Esophagus (tissue), 2 donors: ENCODE data around the gene PROS1. TPM values are rescaled to one million over a fixed set of nuclear protein-coding genes. Genes with fewer than 3 reads are reported as not detected.
"Not testable (repeated sequence)": the region's sequence is repeated elsewhere in the genome, so short reads cannot be mapped to it uniquely, and the experiment has no call there.

Experiments
- H3K27ac ChIP-seq, 2 donors: one replicate each; pipeline ENCODE4 v1.5.1; 2013; ENCODE audit warnings: low read depth in 2 of 2, mild to moderate bottlenecking in 2 of 2, inconsistent platforms in 1 of 2, low read length in 1 of 2, moderate library complexity in 1 of 2
- H3K27me3 ChIP-seq, 2 donors: one replicate each; pipeline ENCODE4 v1.6.1; 2013; ENCODE audit warnings: low read length in 2 of 2, control low read depth in 1 of 2, mild to moderate bottlenecking in 1 of 2; ENCODE audit not compliant: insufficient read depth in 2 of 2, control insufficient read depth in 1 of 2
- H3K36me3 ChIP-seq, 2 donors: one replicate each; pipeline ENCODE4 v1.6.1; 2013; ENCODE audit warnings: low read length in 1 of 2; ENCODE audit not compliant: control insufficient read depth in 2 of 2, insufficient read depth in 2 of 2
- H3K4me1 ChIP-seq, 2 donors: one replicate each; pipeline ENCODE4 v1.6.1; 2013; ENCODE audit warnings: low read length in 1 of 2; ENCODE audit not compliant: control insufficient read depth in 2 of 2, insufficient read depth in 2 of 2
- H3K4me3 ChIP-seq, 2 donors: one replicate each; pipeline ENCODE4 v1.5.1; 2013; ENCODE audit warnings: low read length in 2 of 2, mild to moderate bottlenecking in 2 of 2, low read depth in 1 of 2, moderate library complexity in 1 of 2
- H3K9me3 ChIP-seq, 2 donors: one replicate each; pipeline ENCODE4 v1.6.1; 2013; ENCODE audit warnings: mild to moderate bottlenecking in 2 of 2, low read depth in 1 of 2, low read length in 1 of 2, moderate library complexity in 1 of 2; ENCODE audit not compliant: control insufficient read depth in 2 of 2, insufficient read depth in 1 of 2
- WGBS, 2 donors: extraction: QIAGEN DNeasy Blood & Tissue Kit; methylation state at CpG; one replicate each; pipeline ENCODE4 v1.1.7; 2013; 5-methylcytosine and 5-hydroxymethylcytosine counted together
- polyA plus RNA-seq, 2 donors: library from polyadenylated mRNA; stranded (reverse); fragments of 200-250 nt; gene quantifications; one replicate each; pipeline ENCODE4 v1.2.3, GENCODE V29; 2013
- donor health status: healthy with polysubstance abuse.
- donor health status: Bipolar disorder and iron deficiency.

PROS1 gene
- polyA plus RNA-seq, 2 donors: 4.4 to 8.1 TPM

- not testable (repeated sequence) for H3K27me3 ChIP-seq, H3K4me3 ChIP-seq, H3K36me3 ChIP-seq, H3K9me3 ChIP-seq, H3K27ac ChIP-seq, H3K4me1 ChIP-seq
- 73 to 76% methylated on average over 7 of the region's 7 CpGs for WGBS, 2 donors
Measured at GRCh38 chr3:93852228-93852627, 121.5 kb downstream of the PROS1 start.

GRCh38 chr3:93843981-93844380 is 129.7 kb downstream of the PROS1 start:
- no peaks in the 10 kb centered on the region for H3K27me3 ChIP-seq
- H3K4me3 ChIP-seq: no peak overlapping the region
- no peaks in the 10 kb centered on the region for H3K4me1 ChIP-seq
- no peak overlapping the region for H3K27ac ChIP-seq
- 80 to 82% methylated on average over 5 of the region's 5 CpGs for WGBS, 2 donors
- no peaks in the 10 kb centered on the region for H3K9me3 ChIP-seq
- no peaks in the 10 kb centered on the region for H3K36me3 ChIP-seq

GRCh38 chr3:93839193-93839592 is 134.5 kb downstream of the PROS1 start:
- 40% methylated on average over 1 of the region's 1 CpG for WGBS, 2 donors

More at GRCh38 chr3:93839193-93839592, 134.5 kb downstream of the PROS1 start:
- H3K4me1 ChIP-seq, H3K9me3 ChIP-seq, H3K27me3 ChIP-seq, H3K36me3 ChIP-seq, H3K27ac ChIP-seq, H3K4me3 ChIP-seq: not testable (repeated sequence)

Other genes starting within 250 kb of the PROS1 start
- 1 to 10 TPM; 1.8 to 2.5 TPM for gene ARL13B, start 6.3 kb upstream of the PROS1 start, polyA plus RNA-seq
- gene STX19, start 54.7 kb upstream of the PROS1 start, polyA plus RNA-seq: 10 to 100 TPM in 1 of 2 donors, 1 to 10 TPM in 1; 6.8 to 14.4 TPM
- 1 to 10 TPM; 1.5 to 1.9 TPM for gene DHFR2, start 89.0 kb upstream of the PROS1 start, polyA plus RNA-seq
- gene NSUN3, start 89.2 kb upstream of the PROS1 start, polyA plus RNA-seq: 1 to 10 TPM; 3.0 to 3.2 TPM